IMR-90 (cell line): ENCODE results near the gene HHIPL1. TPM values are rescaled to one million over a fixed set of nuclear protein-coding genes. Genes with fewer than 3 reads are reported as not detected.

Experiments
- ATAC-seq: fragments of 200-7000 bp; cut with Tn5 transposase; 2 replicates; pipeline ENCODE4 v1.9.1; 2020; ENCODE audit warnings: low read depth, mild to moderate bottlenecking, moderate library complexity
- BruUV-seq: library from RNA; stranded (reverse); fragments of 400-500 nt; replicated peaks from 2 replicates; lab custom pipeline; 2021; lab: Mats Ljungman, UMichigan
- CTCF ChIA-PET: fragments of 300-600 bp; formaldehyde crosslinking; extraction: SDS; loops from one replicate; lab custom pipeline; 2021; ENCODE audit warnings: antibody characterized with exemption; lab: Yijun Ruan, JAX
- POLR2A ChIA-PET: fragments of 300-600 bp; sonication (Branson Sonifier 250); formaldehyde crosslinking; loops from one replicate; lab custom pipeline; 2022; ENCODE audit warnings: antibody characterized with exemption; ENCODE audit not compliant: unreplicated experiment; lab: Charles Lee
- DNase-seq: peaks from one replicate; pipeline ENCODE4 v3.0.0; 2013
- H2AFZ ChIP-seq: replicated peaks from 2 replicates; pipeline ENCODE3; 2013; ENCODE audit warnings: low read length, mild to moderate bottlenecking; ENCODE audit not compliant: poor library complexity
- H2AK5ac ChIP-seq: 2 replicates; pipeline ENCODE4 v1.6.1; 2013; ENCODE audit warnings: low read depth, low read length, inconsistent platforms
- H2AK9ac ChIP-seq: replicated peaks from 2 replicates; pipeline ENCODE3; 2013; ENCODE audit warnings: mild to moderate bottlenecking, low read depth, low read length, moderate library complexity; ENCODE audit not compliant: poor library complexity
- H2BK120ac ChIP-seq: 2 replicates; pipeline ENCODE4 v1.6.1; 2013; ENCODE audit warnings: low read depth, low read length, inconsistent platforms
- H2BK15ac ChIP-seq: 3 replicates; pipeline ENCODE4 v1.6.1; 2013; ENCODE audit warnings: low read depth, low read length, inconsistent platforms
- H2BK20ac ChIP-seq: 2 replicates; pipeline ENCODE4 v1.6.1; 2013; ENCODE audit warnings: low read depth, mild to moderate bottlenecking, inconsistent platforms, low read length, moderate library complexity
- H2BK5ac ChIP-seq: 2 replicates; pipeline ENCODE4 v1.6.1; 2013; ENCODE audit warnings: mild to moderate bottlenecking, low read depth, low read length, inconsistent platforms; ENCODE audit not compliant: poor library complexity, severe bottlenecking
- H3K14ac ChIP-seq: replicated peaks from 2 replicates; pipeline ENCODE4 v1.6.1; 2013; ENCODE audit warnings: low read depth, low read length, inconsistent platforms
- H3K18ac ChIP-seq: 2 replicates; pipeline ENCODE4 v1.6.1; 2013; ENCODE audit warnings: low read depth, low read length, control low read depth
- H3K23ac ChIP-seq: 2 replicates; pipeline ENCODE4 v1.6.1; 2013; ENCODE audit warnings: low read depth, low read length, inconsistent platforms
- H3K27ac ChIP-seq: 2 replicates; pipeline ENCODE4 v1.5.1; 2013; ENCODE audit warnings: mild to moderate bottlenecking, control low read depth, low read length; ENCODE audit not compliant: insufficient read depth
- H3K27me3 ChIP-seq: 2 replicates; pipeline ENCODE4 v1.6.1; 2013; ENCODE audit warnings: low read length; ENCODE audit not compliant: control insufficient read depth, insufficient read depth
- H3K36me3 ChIP-seq: 2 replicates; pipeline ENCODE4 v1.6.1; 2013; ENCODE audit warnings: low read length, mixed read lengths; ENCODE audit not compliant: control insufficient read depth, insufficient read depth
- H3K4ac ChIP-seq: 2 replicates; pipeline ENCODE4 v1.6.1; 2013; ENCODE audit warnings: low read depth, low read length, inconsistent platforms
- H3K4me1 ChIP-seq: 2 replicates; pipeline ENCODE4 v1.6.1; 2013; ENCODE audit warnings: low read length, mixed read lengths; ENCODE audit not compliant: control insufficient read depth, insufficient read depth
- H3K4me2 ChIP-seq: 2 replicates; pipeline ENCODE4 v1.6.1; 2013; ENCODE audit warnings: low read depth, mild to moderate bottlenecking, control low read depth, low read length, moderate library complexity
- H3K4me3 ChIP-seq: 2 replicates; pipeline ENCODE4 v1.5.1; 2013; ENCODE audit warnings: low read depth, mild to moderate bottlenecking, control low read depth, low read length, moderate library complexity; ENCODE audit not compliant: insufficient read depth
- H3K56ac ChIP-seq: 2 replicates; pipeline ENCODE4 v1.6.1; 2013; ENCODE audit warnings: low read length, inconsistent platforms; ENCODE audit not compliant: insufficient read depth; ENCODE audit errors: extremely low read depth
- H3K79me1 ChIP-seq, 2 experiments: 2 replicates each; pipeline ENCODE4 v1.6.1; 2013; ENCODE audit warnings: low read length in 2 of 2, inconsistent platforms in 1 of 2, low read depth in 1 of 2
- H3K9ac ChIP-seq: 2 replicates; pipeline ENCODE4 v1.6.1; 2013; ENCODE audit warnings: low read depth, low read length, control low read depth
- H3K9me1 ChIP-seq: 2 replicates; pipeline ENCODE4 v1.6.1; 2013; ENCODE audit warnings: low read length, inconsistent platforms; ENCODE audit not compliant: insufficient read depth
- H3K9me3 ChIP-seq: 2 replicates; pipeline ENCODE4 v1.6.1; 2013; ENCODE audit warnings: low read length; ENCODE audit not compliant: control insufficient read depth, insufficient read depth
- H4K20me1 ChIP-seq: 2 replicates; pipeline ENCODE4 v1.6.1; 2013; ENCODE audit warnings: low read length, inconsistent platforms; ENCODE audit not compliant: insufficient read depth
- H4K5ac ChIP-seq: 2 replicates; pipeline ENCODE4 v1.6.1; 2013; ENCODE audit warnings: mild to moderate bottlenecking, low read depth, low read length, control low read depth
- H4K8ac ChIP-seq, 2 experiments: 2 replicates each; pipeline ENCODE4 v1.6.1; 2013; ENCODE audit warnings: low read depth in 2 of 2, low read length in 2 of 2, control low read depth in 1 of 2, inconsistent platforms in 1 of 2
- H4K91ac ChIP-seq: 2 replicates; pipeline ENCODE4 v1.6.1; 2013; ENCODE audit warnings: low read depth, low read length, inconsistent platforms; ENCODE audit not compliant: insufficient read depth
- CHD1 ChIP-seq: IDR thresholded peaks from 2 replicates; pipeline ENCODE4 v1.6.1; 2012; ENCODE audit warnings: low read depth, low read length, improper control_type of control experiment
- MAFK ChIP-seq: IDR thresholded peaks from 2 replicates; pipeline ENCODE4 v1.6.1; 2012; ENCODE audit warnings: low read depth, low read length, improper control_type of control experiment
- MAZ ChIP-seq: IDR thresholded peaks from 2 replicates; pipeline ENCODE4 v1.6.1; 2012; ENCODE audit warnings: low read depth, mild to moderate bottlenecking, low read length, improper control_type of control experiment, moderate library complexity, borderline replicate concordance
- NFE2L2 ChIP-seq: fragments of 150-350 bp; IDR thresholded peaks from 2 replicates; pipeline ENCODE4 v1.6.1; 2016; ENCODE audit warnings: low read depth, mild to moderate bottlenecking, low read length
- POLR2A ChIP-seq: IDR thresholded peaks from 2 replicates; pipeline ENCODE4 v1.6.1; 2012; ENCODE audit warnings: mild to moderate bottlenecking, low read depth, low read length
- USF2 ChIP-seq: fragments of 150-350 bp; IDR thresholded peaks from 2 replicates; pipeline ENCODE4 v1.6.1; 2017; ENCODE audit warnings: mild to moderate bottlenecking, antibody characterized with exemption, low read length, low read depth
- WGBS, 2 experiments: methylation state at CpG; one replicate each; pipeline versions ENCODE4 v1.1.5 to v1.1.7; 2013; ENCODE audit warnings: missing lambda C conversion rate in 2 of 2; ENCODE audit not compliant: insufficient read length in 1 of 2; ENCODE audit errors: extremely low coverage in 2 of 2; 5-methylcytosine and 5-hydroxymethylcytosine counted together
- dilution Hi-C: fragments of 300-500 bp; cut with HindIII; formaldehyde crosslinking; loops from one replicate; pipeline ENCODE4 v1.14.3; 2018; ENCODE audit warnings: low sequenced_read_pairs; ENCODE audit not compliant: unreplicated experiment
- in situ Hi-C: fragments of 300-500 bp; cut with MboI; formaldehyde crosslinking; loops from 3 replicates; pipeline ENCODE4 v1.14.3; 2019; ENCODE audit warnings: low sequenced_read_pairs, inconsistent platforms, mixed read lengths
- intact Hi-C: fragments of 100-400 bp; cut with micrococcal nuclease; formaldehyde crosslinking; loops from 2 replicates; pipeline ENCODE4 v1.10.0; 2022
- polyA plus RNA-seq, 3 experiments: library from polyadenylated mRNA; depleted of rRNA; stranded (reverse); fragments of >200 nt; gene quantifications; 2 replicates each; pipeline ENCODE4 v1.2.3, GENCODE V29; 2012; ENCODE audit warnings: low replicate concordance in 1 of 3
- total RNA-seq: library from RNA; depleted of rRNA; stranded (reverse); fragments of >200 nt; gene quantifications from 2 replicates; pipeline ENCODE4 v1.2.3, GENCODE V29; 2012

Gene HHIPL1
- total and polyA plus RNA-seq, 2 of the 4 experiments (the other 2 are of a cell fraction): 0.65 to 0.72 TPM

DNA sequence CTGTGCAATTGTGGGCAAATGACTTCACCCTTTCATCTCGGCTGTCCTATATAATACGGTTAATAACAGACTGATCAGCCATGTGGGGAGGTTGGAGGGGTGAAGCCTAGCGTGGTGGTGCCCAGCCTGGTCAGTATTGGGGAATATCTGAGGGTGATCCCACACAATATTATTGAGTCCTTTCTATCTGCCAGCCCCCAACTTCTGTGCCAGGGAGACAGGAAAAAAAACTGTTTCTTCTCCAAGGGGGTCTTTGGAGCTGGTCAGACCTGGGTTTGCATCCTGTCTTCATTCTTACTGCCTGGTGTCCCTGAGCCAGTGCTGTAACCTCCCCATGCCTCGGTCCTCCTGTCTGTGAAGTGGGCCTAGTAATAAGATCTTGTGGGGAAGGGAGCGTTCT, 45.7 kb downstream of the HHIPL1 start:
- in situ Hi-C loops: no loop called here
- dilution Hi-C loops: no loop called here
- intact Hi-C loops: no loop called here

More for the DNA sequence above, 45.7 kb downstream of the HHIPL1 start:
- Histone ChIP-seq H3K23ac (no peak overlapping the region), H3K4me1 (no peaks in the 10 kb centered on the region), H3K27me3 (peaks cover 41% of the 10 kb centered on the region), H4K20me1 (no peaks in the 10 kb centered on the region; the same call in 1 of the 2 replicates), H3K9me3 (no peaks in the 10 kb centered on the region), H3K4ac (no peak overlapping the region), H4K91ac (no peak overlapping the region), H3K9ac (no peak overlapping the region), H2BK5ac (no peak overlapping the region), H2AK5ac (no peak overlapping the region), H2AFZ (no peak overlapping the region), H2BK15ac (no peak overlapping the region), H3K36me3 (no peaks in the 10 kb centered on the region), H4K8ac (no peak overlapping the region), H2BK120ac (no peak overlapping the region), H3K9me1 (no peaks in the 10 kb centered on the region), H3K27ac (no peak overlapping the region), H3K56ac (no peak overlapping the region), H2BK20ac (no peak overlapping the region), H2AK9ac (no peak overlapping the region), H3K79me1 (no peaks in the 10 kb centered on the region), H3K4me3 (no peak overlapping the region), H3K18ac (no peak overlapping the region), H4K5ac (no peak overlapping the region), H3K14ac (no peak overlapping the region), H3K4me2 (no peak overlapping the region)
- TF ChIP-seq CHD1: no peak
- no peak for TF ChIP-seq MAFK
- no peak for TF ChIP-seq MAZ
- no peak for TF ChIP-seq USF2
- TF ChIP-seq POLR2A: no peak
- no peak for TF ChIP-seq NFE2L2
- no TSS peak for BruUV-seq
- CTCF ChIA-PET: no interaction called here
- POLR2A ChIA-PET: no interaction called here
- DNase-seq (no peak), ATAC-seq (no peak)
- WGBS, 2 experiments: no CpG with 5 or more reads among the region's 5 CpGs
